HG02852 (cell line): ENCODE data around the gene LDAH.

Experiments used
- ATAC-seq: cut with Tn5 transposase; IDR thresholded peaks from one replicate; pipeline ENCODE4 v1.9.1; 2021; ENCODE audit warnings: mild to moderate bottlenecking, moderate library complexity; ENCODE audit not compliant: unreplicated experiment

Gene LDAH

GRCh38 chr2:20687260-20687832, 135.6 kb downstream of the LDAH start:
- ATAC-seq = no peak

- ATAC-seq = no peak
Observed at GRCh38 chr2:20684581-20685063, 138.3 kb downstream of the LDAH start.

DNA sequence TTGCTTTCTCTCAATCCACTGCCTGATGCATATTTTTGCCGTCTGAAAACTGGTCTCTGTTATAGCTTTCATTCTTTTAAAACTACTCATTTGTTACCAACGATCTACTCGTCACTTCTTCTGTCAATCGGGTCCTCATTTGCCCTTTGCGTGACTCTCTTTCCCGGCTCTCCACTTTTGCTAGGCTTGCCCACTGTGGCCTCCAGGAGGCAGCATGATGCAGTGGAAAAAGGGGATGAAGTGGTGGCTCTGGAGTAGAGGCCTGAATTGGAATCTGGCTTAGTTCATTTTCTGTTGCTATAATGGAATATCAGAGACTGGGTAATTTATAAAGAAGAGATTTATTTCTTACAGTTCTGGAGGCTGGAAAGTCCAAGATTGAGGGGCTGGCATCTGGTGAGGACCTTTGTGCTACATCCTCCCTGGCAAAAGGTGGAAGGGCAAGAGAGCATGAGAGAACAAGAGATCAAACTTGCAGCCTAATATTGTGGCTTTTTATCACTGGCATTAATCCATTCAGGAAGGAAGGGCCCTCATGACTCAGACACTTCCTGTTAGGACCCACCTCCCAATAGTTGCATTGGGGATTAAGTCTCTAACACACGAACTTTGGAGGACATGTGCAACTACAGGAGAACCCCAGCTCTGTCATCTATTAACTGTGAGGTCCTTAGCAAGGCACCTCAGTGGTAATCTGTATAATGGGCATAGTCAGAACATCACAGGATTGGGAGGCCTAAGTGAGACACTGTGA, 140.6 kb downstream of the LDAH start:
- ATAC-seq = no peak

DNA sequence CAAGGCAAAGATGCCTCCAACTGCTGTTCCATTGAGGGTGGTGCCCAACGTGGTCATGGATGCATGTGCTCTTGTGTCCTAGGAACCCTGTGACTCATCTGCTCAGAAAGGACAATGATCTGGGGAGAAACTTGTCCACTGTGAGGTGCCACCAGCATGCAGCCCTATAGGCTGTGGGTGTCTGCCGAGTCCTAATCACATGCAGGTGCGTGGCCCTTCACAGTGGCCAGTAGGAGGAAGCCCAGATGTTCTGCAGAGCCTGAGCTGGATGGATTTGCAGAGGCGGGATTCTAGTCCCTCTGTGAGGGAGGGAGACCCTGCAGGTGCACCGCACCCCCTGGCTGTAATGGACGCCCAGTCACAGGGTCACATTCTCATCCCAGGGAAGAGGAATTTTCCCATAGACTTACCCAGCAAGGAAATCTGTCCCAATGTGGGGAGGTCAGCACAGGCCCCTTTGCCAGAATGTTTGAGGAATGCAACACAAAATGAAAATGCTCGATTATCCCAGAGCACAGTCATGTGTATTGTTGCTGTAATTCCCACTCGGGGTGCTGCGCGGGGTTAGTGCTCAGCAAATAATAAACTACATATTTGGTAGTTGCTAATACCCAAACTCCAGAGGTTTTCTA, 142.0 kb downstream of the LDAH start:
- no peak for ATAC-seq

- ATAC-seq = no peak
Observed at GRCh38 chr2:20678780-20679179, 144.1 kb downstream of the LDAH start.

DNA sequence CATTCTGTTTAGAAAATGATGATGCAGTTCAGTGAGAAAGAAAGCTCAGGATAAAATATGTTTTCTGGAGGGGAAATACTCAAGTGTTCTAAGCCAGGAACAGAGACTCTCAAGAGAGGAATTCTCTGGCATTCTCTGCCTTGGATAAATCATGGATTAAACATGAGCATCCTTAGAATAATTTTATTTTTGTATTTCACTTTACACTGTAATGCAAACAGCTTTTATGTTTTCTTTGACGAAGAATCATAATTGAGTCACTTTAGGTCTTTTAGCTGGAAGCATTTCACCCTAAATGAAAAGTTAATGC, 144.9 kb downstream of the LDAH start:
- ATAC-seq = no peak

DNA sequence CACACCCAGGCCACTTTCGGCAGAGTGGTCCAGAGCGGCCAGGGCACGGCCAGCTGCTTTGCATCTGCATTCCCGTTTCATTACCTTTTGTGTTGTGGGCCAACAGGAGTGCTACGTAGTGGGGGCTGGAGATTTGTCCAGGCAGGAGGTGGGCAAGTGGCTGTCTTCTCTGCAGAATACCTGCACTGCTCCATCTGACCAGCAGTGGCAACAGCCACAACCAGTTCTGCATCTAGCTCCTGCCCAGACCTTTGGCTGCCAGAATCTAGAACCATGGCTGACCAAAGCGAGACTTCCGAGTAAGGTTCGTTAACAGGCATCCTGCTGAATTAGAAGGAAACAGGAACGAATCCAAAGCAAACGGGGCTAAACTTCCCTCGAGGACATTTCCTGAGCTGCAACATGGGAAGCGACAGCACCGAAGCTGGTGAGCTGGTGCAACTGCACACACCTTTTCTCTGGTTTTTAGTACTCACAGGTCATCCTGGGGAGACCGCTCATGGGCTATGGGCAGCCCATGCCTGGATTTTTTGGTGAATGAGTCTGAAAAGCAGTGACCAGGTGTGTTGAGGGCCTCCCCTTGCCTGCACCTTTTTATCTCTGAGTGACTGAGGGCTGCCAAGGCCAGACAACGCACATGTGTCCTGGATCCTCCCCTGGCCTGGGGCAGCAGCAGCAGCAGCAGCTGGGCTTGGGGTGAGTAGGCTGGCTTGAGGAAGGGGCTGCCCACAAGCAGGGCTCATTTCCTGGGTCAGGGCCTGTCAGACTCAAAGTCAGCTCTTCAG, 145.4 kb downstream of the LDAH start:
- ATAC-seq = peak; percentile 38

DNA sequence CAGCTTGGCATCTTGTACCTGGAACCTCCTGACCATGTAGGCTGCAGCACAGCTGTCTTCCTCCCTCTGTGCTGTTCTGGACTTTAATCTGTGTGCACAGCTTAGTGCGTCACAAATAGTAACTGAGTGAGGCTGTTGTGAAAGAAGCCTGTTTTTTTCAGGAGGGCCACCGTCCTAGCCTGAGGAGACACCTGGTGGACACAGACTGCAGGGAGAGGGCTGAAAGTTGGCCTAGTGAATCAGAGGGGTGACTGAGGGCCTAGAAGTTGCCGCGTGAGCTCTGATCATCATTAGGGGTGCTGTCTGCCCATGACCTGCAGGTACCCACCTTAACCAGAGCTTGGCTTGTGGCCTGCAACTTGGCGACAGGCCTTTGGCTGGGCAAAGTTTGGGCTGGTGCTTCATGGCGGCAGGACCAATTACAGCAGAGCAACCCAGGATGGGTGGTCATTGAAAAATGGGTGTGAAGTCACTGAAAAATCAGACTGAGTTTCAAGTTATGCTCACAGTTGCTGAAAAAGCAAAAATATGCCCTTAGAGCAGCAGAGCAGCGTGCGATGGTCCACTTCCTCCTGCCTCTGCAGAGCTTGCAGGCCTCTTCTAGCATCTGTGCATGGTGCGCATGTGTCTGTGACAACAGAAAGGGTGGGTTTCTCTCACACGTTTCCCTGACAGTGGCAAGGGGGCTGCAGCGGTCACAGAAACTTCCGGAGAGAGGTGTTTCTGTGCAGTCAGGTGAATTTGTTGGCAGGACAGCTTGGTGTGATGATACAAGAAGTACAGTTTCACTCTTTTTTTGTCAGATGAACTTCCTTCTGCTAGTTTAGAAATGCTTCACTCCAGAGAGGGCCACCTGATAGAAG, 146.3 kb downstream of the LDAH start:
- peak; percentile 67 for ATAC-seq

DNA sequence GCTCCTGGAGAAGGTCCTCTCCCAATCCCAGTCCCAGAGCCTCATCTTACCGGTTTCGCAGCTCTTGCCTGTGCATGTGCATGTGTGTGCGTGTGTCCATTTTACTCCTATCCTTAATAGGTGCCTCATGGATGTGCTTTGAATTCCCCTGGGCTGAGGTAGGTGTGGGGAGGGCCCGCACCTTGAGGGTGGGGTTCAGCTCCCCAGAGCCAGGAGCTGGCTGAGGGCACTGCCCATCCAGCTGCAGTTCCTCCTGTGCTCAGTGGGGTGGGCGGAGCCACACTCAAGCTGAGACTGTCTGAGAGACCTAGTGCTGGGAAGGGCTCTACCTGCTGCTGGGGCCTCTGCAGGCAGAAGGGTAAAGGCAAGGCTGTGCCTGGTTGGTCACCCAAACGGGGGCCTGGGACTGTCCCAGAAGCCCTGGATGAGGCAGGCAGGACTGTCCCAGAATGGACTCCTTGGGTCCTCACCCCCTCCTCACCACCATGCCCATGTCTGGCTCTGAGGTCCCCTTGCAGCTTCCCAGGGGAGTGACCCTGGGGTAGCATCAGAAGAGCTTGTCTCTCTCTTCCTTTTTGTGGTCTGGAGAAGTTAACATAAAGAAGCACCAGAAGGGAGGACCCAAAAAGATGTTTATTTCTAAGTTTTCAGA, 147.1 kb downstream of the LDAH start:
- ATAC-seq = peak; percentile 51

DNA sequence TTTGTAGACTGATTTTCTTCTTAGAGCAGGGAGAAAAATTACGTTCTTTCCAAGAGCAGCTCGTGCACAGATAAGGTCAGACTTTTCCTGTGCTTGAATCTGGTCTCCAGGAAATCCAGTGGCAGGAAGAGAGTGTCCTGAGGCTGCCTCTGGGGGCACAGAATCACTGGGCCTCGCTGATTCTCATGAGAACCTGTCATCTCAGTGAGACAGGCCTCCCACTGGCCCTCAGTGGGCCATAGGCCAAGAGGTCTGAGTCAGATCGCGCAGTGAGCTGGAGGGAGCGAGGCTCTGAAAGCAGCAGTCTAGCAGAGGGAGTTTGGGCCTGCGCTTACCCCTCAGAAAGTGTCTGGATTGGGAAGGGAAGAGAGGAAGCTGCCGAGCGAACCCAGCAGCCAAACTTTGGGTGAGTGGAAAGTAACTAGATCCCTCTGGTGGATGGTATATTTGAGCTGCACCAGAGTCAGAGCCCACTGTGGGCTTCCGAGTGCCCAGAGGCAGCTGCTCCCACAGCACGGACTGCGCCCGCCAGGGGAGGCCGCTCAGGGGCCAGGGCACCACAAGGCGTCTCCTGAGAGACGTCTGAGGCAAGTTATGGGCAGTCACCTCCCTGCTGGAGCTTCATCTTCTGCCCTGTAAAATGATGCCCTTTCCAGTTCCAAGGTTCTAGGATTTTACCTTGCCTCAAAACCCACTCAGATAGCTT, 147.8 kb downstream of the LDAH start:
- ATAC-seq = no peak

GRCh38 chr2:20674309-20674965, 148.5 kb downstream of the LDAH start:
- ATAC-seq = no peak

- ATAC-seq = no peak
Observed at GRCh38 chr2:20673686-20674308, 149.1 kb downstream of the LDAH start.

- ATAC-seq = no peak
Observed at GRCh38 chr2:20672201-20672951, 150.5 kb downstream of the LDAH start.

DNA sequence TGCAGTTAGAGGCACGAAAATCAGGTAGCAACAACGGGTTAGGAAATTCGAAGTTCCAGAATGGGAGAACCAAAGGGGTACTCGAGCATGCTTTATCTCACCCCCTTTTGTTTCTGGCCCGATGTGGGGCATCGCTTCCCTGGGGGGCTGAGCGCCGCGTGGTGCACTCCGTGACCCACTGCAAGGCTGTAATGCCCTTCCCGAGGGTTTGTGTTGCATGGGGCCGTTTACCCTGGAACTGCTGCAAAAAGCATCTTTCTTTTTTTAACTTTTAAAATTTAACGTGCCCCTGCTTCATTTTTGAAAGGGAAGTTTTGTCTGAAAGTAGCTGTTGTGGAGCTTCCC, 151.2 kb downstream of the LDAH start:
- ATAC-seq = no peak

- no peak for ATAC-seq
Observed at GRCh38 chr2:20671036-20671735, 151.7 kb downstream of the LDAH start.

GRCh38 chr2:20670315-20671035, 152.4 kb downstream of the LDAH start:
- no peak for ATAC-seq
